SK-N-SH (cell line): ENCODE results near the gene ESF1.

Experiments used
- EP300 ChIP-seq, 2 experiments: IDR thresholded peaks; 2 replicates each; pipeline versions ENCODE4 v1.4.0 to v1.6.1; 2012; ENCODE audit warnings: borderline replicate concordance in 1 of 2, low read depth in 1 of 2, low read length in 1 of 2
- EZH2phosphoT487 ChIP-seq: fragments of 200-600 bp; sonication (generic); IDR thresholded peaks from 2 replicates; pipeline ENCODE4 v1.6.1; 2017; ENCODE audit warnings: low read depth, mixed run types, mild to moderate bottlenecking, antibody characterized with exemption, moderate library complexity, borderline replicate concordance
- FOSL2 ChIP-seq: IDR thresholded peaks from 2 replicates; pipeline ENCODE4 v1.4.0; 2012; ENCODE audit warnings: low read depth, mild to moderate bottlenecking, moderate library complexity, borderline replicate concordance
- MXI1 ChIP-seq: IDR thresholded peaks from 2 replicates; pipeline ENCODE4 v1.6.1; 2012; ENCODE audit warnings: mild to moderate bottlenecking, low read depth, low read length, improper control_type of control experiment
- POLR2AphosphoS5 ChIP-seq: IDR thresholded peaks from 2 replicates; pipeline ENCODE4 v1.6.1; 2012; ENCODE audit warnings: low read depth, low read length
- RFX5 ChIP-seq: IDR thresholded peaks from 2 replicates; pipeline ENCODE4 v1.6.1; 2012; ENCODE audit warnings: mild to moderate bottlenecking, improper control_type of control experiment, low read length
- YY1 ChIP-seq: IDR thresholded peaks from 2 replicates; pipeline ENCODE4 v1.4.0; 2012; ENCODE audit warnings: low read depth, mild to moderate bottlenecking
- TF ChIP-seq, protein P1 (sequence below): fragments of 200-600 bp; sonication (generic); IDR thresholded peaks from 2 replicates; pipeline ENCODE4 v1.6.1; 2017; ENCODE audit warnings: antibody characterized with exemption, mild to moderate bottlenecking, moderate library complexity
- TF ChIP-seq, protein P2 (sequence below): IDR thresholded peaks from 2 replicates; pipeline ENCODE4 v1.4.0; 2012; ENCODE audit warnings: low read depth
- TF ChIP-seq, protein P3 (sequence below): fragments of 150-350 bp; IDR thresholded peaks from 2 replicates; pipeline ENCODE4 v1.6.1; 2016; ENCODE audit warnings: mild to moderate bottlenecking, low read depth, low read length

DNA sequence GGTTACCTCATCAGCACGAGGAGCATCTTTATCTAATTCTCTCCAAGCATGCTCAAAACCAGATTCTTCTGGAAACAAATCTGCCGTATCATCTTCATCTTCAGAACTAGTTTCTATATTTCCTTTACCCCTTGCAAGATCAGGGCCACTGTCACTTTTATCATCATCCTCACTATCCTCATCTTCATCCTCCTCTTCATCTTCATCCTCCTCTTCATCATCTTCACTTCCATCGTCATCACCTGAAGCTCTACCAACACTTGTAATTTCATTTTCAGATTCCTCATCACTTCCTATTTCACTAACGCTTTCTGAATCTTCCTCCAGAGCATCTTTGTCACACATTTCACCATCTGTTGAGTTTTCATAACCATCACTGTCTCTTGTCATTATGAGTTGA, 8.9 kb downstream of the ESF1 start:
- TF ChIP-seq FOSL2: no peak
- no peak for TF ChIP-seq EP300 (IDR thresholded peaks at IDR 0.05; ENCODE audit: borderline replicate concordance in 1 of 2, low read depth in 1 of 2, low read length in 1 of 2)
- TF ChIP-seq RFX5: no peak
- no peak for TF ChIP-seq EZH2phosphoT487
- TF ChIP-seq POLR2AphosphoS5: no peak
- TF ChIP-seq, protein P1, sequence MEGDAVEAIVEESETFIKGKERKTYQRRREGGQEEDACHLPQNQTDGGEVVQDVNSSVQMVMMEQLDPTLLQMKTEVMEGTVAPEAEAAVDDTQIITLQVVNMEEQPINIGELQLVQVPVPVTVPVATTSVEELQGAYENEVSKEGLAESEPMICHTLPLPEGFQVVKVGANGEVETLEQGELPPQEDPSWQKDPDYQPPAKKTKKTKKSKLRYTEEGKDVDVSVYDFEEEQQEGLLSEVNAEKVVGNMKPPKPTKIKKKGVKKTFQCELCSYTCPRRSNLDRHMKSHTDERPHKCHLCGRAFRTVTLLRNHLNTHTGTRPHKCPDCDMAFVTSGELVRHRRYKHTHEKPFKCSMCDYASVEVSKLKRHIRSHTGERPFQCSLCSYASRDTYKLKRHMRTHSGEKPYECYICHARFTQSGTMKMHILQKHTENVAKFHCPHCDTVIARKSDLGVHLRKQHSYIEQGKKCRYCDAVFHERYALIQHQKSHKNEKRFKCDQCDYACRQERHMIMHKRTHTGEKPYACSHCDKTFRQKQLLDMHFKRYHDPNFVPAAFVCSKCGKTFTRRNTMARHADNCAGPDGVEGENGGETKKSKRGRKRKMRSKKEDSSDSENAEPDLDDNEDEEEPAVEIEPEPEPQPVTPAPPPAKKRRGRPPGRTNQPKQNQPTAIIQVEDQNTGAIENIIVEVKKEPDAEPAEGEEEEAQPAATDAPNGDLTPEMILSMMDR: no peak
- no peak for TF ChIP-seq MXI1
- TF ChIP-seq, protein P2, sequence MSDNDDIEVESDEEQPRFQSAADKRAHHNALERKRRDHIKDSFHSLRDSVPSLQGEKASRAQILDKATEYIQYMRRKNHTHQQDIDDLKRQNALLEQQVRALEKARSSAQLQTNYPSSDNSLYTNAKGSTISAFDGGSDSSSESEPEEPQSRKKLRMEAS: no peak
- TF ChIP-seq, protein P3, sequence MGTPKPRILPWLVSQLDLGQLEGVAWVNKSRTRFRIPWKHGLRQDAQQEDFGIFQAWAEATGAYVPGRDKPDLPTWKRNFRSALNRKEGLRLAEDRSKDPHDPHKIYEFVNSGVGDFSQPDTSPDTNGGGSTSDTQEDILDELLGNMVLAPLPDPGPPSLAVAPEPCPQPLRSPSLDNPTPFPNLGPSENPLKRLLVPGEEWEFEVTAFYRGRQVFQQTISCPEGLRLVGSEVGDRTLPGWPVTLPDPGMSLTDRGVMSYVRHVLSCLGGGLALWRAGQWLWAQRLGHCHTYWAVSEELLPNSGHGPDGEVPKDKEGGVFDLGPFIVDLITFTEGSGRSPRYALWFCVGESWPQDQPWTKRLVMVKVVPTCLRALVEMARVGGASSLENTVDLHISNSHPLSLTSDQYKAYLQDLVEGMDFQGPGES: no peak
- TF ChIP-seq YY1: no peak
